HG02840 (cell line): ENCODE data around the gene LRRC2.

ENCODE experiments used
- ATAC-seq: cut with Tn5 transposase; IDR thresholded peaks from one replicate; pipeline ENCODE4 v1.9.1; 2021; ENCODE audit warnings: mild to moderate bottlenecking, moderate library complexity, moderate number of reproducible peaks; ENCODE audit not compliant: unreplicated experiment, low FRiP score

Gene LRRC2

GRCh38 chr3:46483825-46484224, 82.3 kb downstream of the LRRC2 start:
- ATAC-seq = no peak

GRCh38 chr3:46482632-46483350, 83.3 kb downstream of the LRRC2 start:
- no peak for ATAC-seq

GRCh38 chr3:46481636-46482035, 84.5 kb downstream of the LRRC2 start:
- ATAC-seq = no peak

- ATAC-seq = no peak
These were observed 85.5 kb downstream of the LRRC2 start for GRCh38 chr3:46480491-46481195.

GRCh38 chr3:46479696-46480095, 86.4 kb downstream of the LRRC2 start:
- no peak for ATAC-seq

- ATAC-seq = no peak
These were observed 87.1 kb downstream of the LRRC2 start for GRCh38 chr3:46479021-46479420.

- no peak for ATAC-seq
These were observed 87.8 kb downstream of the LRRC2 start for GRCh38 chr3:46478341-46478740.

- ATAC-seq = no peak
These were observed 88.3 kb downstream of the LRRC2 start for GRCh38 chr3:46477756-46478155.

- ATAC-seq = no peak
These were observed 89.0 kb downstream of the LRRC2 start for GRCh38 chr3:46477145-46477544.

- ATAC-seq = no peak
These were observed 93.4 kb downstream of the LRRC2 start for GRCh38 chr3:46472736-46473135.

GRCh38 chr3:46471371-46471914, 94.7 kb downstream of the LRRC2 start:
- no peak for ATAC-seq

GRCh38 chr3:46470831-46471230, 95.3 kb downstream of the LRRC2 start:
- ATAC-seq = no peak

- ATAC-seq = no peak
These were observed 96.3 kb downstream of the LRRC2 start for GRCh38 chr3:46469680-46470357.

- ATAC-seq = no peak
These were observed 97.1 kb downstream of the LRRC2 start for GRCh38 chr3:46468753-46469600.

- ATAC-seq = no peak
These were observed 98.5 kb downstream of the LRRC2 start for GRCh38 chr3:46467562-46467961.

- ATAC-seq = no peak
These were observed 99.2 kb downstream of the LRRC2 start for GRCh38 chr3:46466871-46467403.

GRCh38 chr3:46466273-46466672, 99.8 kb downstream of the LRRC2 start:
- ATAC-seq = no peak
